ENCODE measurements around the gene TGM1.

The TGM1 gene

GRCh38 chr14:24262821-24263733 lies at the start of gene TGM1:
TSS of gene TGM1 (minus strand) at chr14:24263177. CDS start at chr14:24262352, 825 bp downstream.
- FAIRE-seq, result no peak

- no peak for FAIRE-seq
Observed at GRCh38 chr14:24311837-24312615, 49.0 kb upstream of the TGM1 start.

- FAIRE-seq, result no peak
Observed at GRCh38 chr14:24310646-24311604, 47.9 kb upstream of the TGM1 start, which contains the start of gene LTB4R. TSS of gene LTB4R (plus strand) at chr14:24311502. CDS start at chr14:24315652, 4,150 bp downstream.

- no peak for FAIRE-seq
Observed at GRCh38 chr14:24310265-24310645, 47.3 kb upstream of the TGM1 start.

GRCh38 chr14:24309538-24310264 lies 46.7 kb upstream of the TGM1 start, which contains the start of gene LTB4R2:
TSS of gene LTB4R2 (plus strand) at chr14:24310140. CDS start at chr14:24310665, 525 bp downstream.
- FAIRE-seq, result no peak

GRCh38 chr14:24308342-24309124 lies 45.6 kb upstream of the TGM1 start:
- no peak for FAIRE-seq

- FAIRE-seq, result peak; percentile 19
Observed at GRCh38 chr14:24307575-24308341, 44.8 kb upstream of the TGM1 start, which contains the start of gene CIDEB. TSS of gene CIDEB (minus strand) at chr14:24307977. CDS start at chr14:24307858, 119 bp downstream.

- no peak for FAIRE-seq
Observed at GRCh38 chr14:24307156-24307574, 44.2 kb upstream of the TGM1 start.

GRCh38 chr14:24304019-24304387 lies 41.0 kb upstream of the TGM1 start:
- no peak for FAIRE-seq

GRCh38 chr14:24300326-24300980 lies 37.5 kb upstream of the TGM1 start:
- no peak for FAIRE-seq

- no peak for FAIRE-seq
Observed at GRCh38 chr14:24299255-24300191, 36.5 kb upstream of the TGM1 start, which contains the start of the genes DHRS1 and NOP9. TSS of gene DHRS1 (minus strand) at chr14:24299780. CDS start at chr14:24299106, 674 bp downstream. TSS of gene NOP9 (plus strand) at chr14:24299850. CDS start at chr14:24299955, 105 bp downstream.

GRCh38 chr14:24298892-24299254 lies 35.9 kb upstream of the TGM1 start:
- no peak for FAIRE-seq

GRCh38 chr14:24297190-24297964 lies 34.4 kb upstream of the TGM1 start:
- FAIRE-seq, result no peak

GRCh38 chr14:24296341-24297157 lies 33.6 kb upstream of the TGM1 start:
- FAIRE-seq, result no peak

- FAIRE-seq, result no peak
Observed at GRCh38 chr14:24293525-24293924, 30.5 kb upstream of the TGM1 start.

- FAIRE-seq, result no peak
Observed at GRCh38 chr14:24292118-24292807, 29.3 kb upstream of the TGM1 start.
